Pons (tissue), 1 donor: ENCODE results near the gene ALPG.
"Not testable (repeated sequence)": the region's sequence is repeated elsewhere in the genome, so short reads cannot be mapped to it uniquely, and the experiment has no call there.

Source experiments
- DNase-seq: peaks from one replicate; pipeline ENCODE4 v3.0.0-alpha.2; 2016; ENCODE audit warnings: low spot score

The ALPG gene

DNA sequence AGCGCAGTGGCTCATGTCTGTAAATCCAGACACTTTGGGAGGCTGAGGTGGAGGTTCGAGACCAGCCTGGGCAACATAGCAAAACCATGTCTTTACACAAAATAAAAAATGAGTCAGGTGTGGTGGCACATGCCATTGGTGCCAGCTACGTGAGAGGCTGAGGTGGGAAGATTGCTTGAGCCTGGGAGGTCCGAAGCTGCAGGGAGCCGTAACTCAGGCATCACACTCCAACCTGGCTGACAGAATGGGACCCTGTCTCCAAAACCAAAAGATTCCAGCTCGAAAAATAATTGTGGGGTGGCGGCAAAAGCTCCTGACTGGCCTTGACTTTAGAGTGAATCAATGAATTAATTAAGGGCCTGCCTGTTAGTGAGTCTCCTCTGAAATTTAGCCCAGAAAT, 29.3 kb upstream of the ALPG start:
- DNase-seq, result no peak

GRCh38 chr2:232377841-232378734, 28.6 kb upstream of the ALPG start:
- DNase-seq, result no peak

- not testable (repeated sequence) for DNase-seq
Measured at GRCh38 chr2:232378735-232379151, 27.9 kb upstream of the ALPG start, which contains the start of gene ALPP. ALPP (plus strand) TSS chr2:232378751; CDS start chr2:232378803, 52 bp downstream.

- DNase-seq, result not testable (repeated sequence)
Measured at GRCh38 chr2:232379610-232380590, 26.7 kb upstream of the ALPG start.

GRCh38 chr2:232381204-232382031, 25.2 kb upstream of the ALPG start:
- not testable (repeated sequence) for DNase-seq

- DNase-seq, result no peak
Measured at GRCh38 chr2:232382331-232383225, 24.1 kb upstream of the ALPG start.

DNA sequence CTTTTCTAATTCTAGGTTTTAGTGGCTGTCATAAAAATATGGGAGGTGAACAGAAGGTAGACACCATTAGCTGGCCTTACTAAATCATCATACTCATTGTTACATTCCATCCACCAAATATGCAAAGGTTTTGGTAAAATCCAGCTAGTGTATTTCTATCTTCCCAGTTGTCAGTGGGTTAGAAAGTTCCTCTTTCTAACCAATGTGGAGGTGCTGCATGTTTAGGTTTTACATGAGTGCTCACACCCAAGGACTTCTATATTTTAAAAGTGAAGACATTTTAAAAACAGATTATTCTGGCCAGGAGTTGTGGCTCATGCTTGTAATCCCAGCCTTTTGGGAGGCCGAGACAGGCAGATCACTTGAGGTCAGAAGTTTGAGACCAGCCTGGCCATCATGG, 22.2 kb upstream of the ALPG start:
- DNase-seq, result no peak

- DNase-seq, result not testable (repeated sequence)
Measured at GRCh38 chr2:232385058-232385457, 21.6 kb upstream of the ALPG start.

- DNase-seq, result no peak
Measured at GRCh38 chr2:232385660-232386489, 20.8 kb upstream of the ALPG start.

GRCh38 chr2:232386490-232386739, 20.2 kb upstream of the ALPG start:
- no peak for DNase-seq

- DNase-seq, result no peak
Measured at GRCh38 chr2:232386740-232387450, 19.7 kb upstream of the ALPG start.

GRCh38 chr2:232387451-232388171, 19.0 kb upstream of the ALPG start:
- DNase-seq, result no peak

- no peak for DNase-seq
Measured at GRCh38 chr2:232388324-232388891, 18.2 kb upstream of the ALPG start.

GRCh38 chr2:232389327-232389726, 17.3 kb upstream of the ALPG start:
- no peak for DNase-seq

DNA sequence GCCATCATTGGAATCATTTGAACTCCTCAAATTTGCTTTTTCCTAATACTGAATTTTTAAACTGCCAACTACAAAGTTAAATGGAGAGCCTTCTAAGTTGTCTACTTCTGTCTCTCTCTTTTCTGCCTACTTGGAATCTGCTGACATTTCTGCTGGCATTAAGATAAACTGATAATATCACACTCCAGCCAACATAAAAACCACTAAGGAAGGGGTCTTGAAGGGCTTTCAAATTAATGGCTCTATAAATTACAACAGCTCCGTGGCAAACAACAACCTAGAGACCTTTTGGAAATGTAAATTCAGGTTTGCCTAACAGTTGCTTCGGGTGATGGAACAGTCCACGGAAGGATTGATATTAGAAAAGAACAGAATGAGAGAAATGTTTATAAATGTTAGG, 16.0 kb upstream of the ALPG start:
- DNase-seq, result no peak

DNA sequence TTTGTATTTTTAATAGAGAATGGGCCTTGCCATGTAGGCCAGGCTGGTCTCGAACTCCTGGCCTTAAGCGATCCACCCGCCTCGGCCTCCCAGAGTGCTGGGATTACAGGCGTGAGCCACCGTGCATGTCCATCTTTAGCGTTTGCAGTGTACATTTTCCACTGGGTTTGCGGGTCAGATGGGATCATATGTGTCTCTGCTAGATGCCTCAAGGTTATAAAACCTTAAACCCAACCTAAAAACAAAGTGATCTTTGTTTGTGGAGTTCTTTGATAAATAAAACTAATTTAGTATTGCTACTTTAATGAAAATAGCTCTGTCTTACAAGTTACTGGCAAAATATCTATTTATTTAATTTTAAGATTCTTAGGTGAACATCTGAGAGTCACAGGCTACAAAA, 13.1 kb upstream of the ALPG start:
- DNase-seq, result no peak

DNA sequence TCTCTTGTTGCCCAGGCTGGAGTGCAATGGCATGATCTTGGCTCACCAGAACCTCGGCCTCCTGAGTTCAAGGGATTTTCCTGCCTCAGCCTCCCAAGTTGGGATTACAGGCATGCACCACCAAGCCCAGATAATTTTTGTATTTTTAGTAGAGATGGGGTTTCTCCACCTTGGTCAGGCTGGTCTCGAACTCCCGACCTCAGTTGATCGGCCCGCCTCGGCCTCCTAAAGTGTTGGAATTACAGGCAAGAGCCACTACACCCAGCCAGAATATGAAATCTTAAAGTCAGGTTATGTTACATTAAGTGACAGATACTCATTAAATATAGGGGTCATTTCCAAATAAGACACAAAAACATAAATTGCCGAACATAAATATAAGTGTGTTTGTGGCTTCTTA, 12.2 kb upstream of the ALPG start:
- not testable (repeated sequence) for DNase-seq

DNA sequence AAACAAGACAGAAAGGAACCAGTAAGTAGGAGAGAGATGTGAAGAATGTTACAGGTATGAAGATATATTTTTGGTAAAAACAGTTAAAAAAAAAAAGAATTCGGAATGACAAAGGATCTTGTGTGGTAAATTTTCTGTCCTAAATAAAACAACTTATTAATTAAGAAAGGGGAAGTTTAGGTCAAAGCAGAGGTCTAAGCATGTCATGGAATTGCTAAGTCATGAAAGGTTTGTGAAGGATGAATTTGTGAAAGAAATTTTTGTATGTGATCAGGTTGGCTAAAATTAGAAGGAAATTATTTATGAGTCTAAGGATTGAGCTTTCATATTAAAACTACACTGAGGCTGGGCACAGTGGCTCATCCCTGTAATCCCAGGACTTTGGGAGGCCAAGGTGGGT, 11.1 kb upstream of the ALPG start:
- DNase-seq, result no peak
